HG02884 (cell line): ENCODE results near the gene LRP5.
"Not testable (repeated sequence)": the region's sequence is repeated elsewhere in the genome, so short reads cannot be mapped to it uniquely, and the experiment has no call there.

ENCODE experiments used
- ATAC-seq: cut with Tn5 transposase; IDR thresholded peaks from one replicate; pipeline ENCODE4 v1.9.1; 2021; ENCODE audit warnings: mild to moderate bottlenecking, moderate library complexity; ENCODE audit not compliant: unreplicated experiment

The LRP5 gene

GRCh38 chr11:68437927-68438657 is 125.7 kb downstream of the LRP5 start:
- no peak for ATAC-seq

GRCh38 chr11:68438658-68439259 is 126.4 kb downstream of the LRP5 start:
- ATAC-seq, result no peak

- ATAC-seq, result no peak
These were observed 127.1 kb downstream of the LRP5 start for GRCh38 chr11:68439355-68440065.

GRCh38 chr11:68440224-68440623 is 127.8 kb downstream of the LRP5 start:
- no peak for ATAC-seq

- no peak for ATAC-seq
These were observed 129.3 kb downstream of the LRP5 start for GRCh38 chr11:68441466-68442230.

GRCh38 chr11:68442433-68442832 is 130.0 kb downstream of the LRP5 start:
- no peak for ATAC-seq

GRCh38 chr11:68444566-68444965 is 132.2 kb downstream of the LRP5 start:
- ATAC-seq, result no peak

- ATAC-seq, result no peak
These were observed 133.2 kb downstream of the LRP5 start for GRCh38 chr11:68445531-68446035.

GRCh38 chr11:68446046-68446725 is 133.8 kb downstream of the LRP5 start:
- ATAC-seq, result no peak

- ATAC-seq, result no peak
These were observed 134.8 kb downstream of the LRP5 start for GRCh38 chr11:68447015-68447801.

- ATAC-seq, result not testable (repeated sequence)
These were observed 135.5 kb downstream of the LRP5 start for GRCh38 chr11:68447914-68448313.

GRCh38 chr11:68448604-68449011 is 136.2 kb downstream of the LRP5 start:
- no peak for ATAC-seq

GRCh38 chr11:68449951-68450350 is 137.6 kb downstream of the LRP5 start:
- ATAC-seq, result no peak

GRCh38 chr11:68450711-68451110 is 138.3 kb downstream of the LRP5 start:
- ATAC-seq, result no peak

- no peak for ATAC-seq
These were observed 142.4 kb downstream of the LRP5 start for GRCh38 chr11:68454767-68455166.

- ATAC-seq, result no peak
These were observed 143.1 kb downstream of the LRP5 start for GRCh38 chr11:68455485-68455884.

GRCh38 chr11:68457216-68457897 is 145.0 kb downstream of the LRP5 start:
- ATAC-seq, result no peak

- ATAC-seq, result no peak
These were observed 145.5 kb downstream of the LRP5 start for GRCh38 chr11:68457898-68458249.

GRCh38 chr11:68458340-68458739 is 145.9 kb downstream of the LRP5 start:
- ATAC-seq, result not testable (repeated sequence)
